HG03439 (cell line): ENCODE results near the gene PLBD2.

Source experiments
- ATAC-seq: cut with Tn5 transposase; IDR thresholded peaks from one replicate; pipeline ENCODE4 v1.9.1; 2021; ENCODE audit warnings: mild to moderate bottlenecking, moderate library complexity; ENCODE audit not compliant: unreplicated experiment

The PLBD2 gene

DNA sequence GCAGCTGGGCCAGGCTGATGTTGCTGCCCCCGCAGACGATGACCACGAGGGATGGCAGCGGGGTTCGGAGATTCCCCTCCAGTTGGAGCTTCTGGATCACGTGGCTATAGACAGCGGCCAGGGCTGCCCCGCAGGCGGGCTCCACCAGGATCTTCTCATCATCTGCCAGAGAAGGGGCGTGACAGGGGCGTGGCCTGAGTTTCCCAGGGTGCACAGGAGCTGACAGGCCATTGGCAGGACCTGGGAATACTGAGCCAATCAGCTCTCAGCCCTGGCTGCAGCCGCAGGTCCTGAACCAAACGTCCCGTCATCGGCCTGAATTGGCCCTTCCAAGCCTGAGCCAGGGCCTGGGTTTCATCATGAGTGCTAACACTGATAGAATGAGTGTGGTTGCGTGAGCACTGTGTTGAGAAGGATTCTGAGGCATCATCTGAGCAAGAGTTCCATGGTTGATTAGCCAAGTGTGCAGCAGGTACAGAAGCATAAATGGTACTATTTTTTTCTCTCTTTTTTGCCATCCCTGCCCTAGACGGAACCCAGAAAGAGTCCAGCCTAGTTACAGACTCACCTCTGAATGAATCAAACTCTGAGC is 34.7 kb downstream of the PLBD2 start:
- no peak for ATAC-seq

DNA sequence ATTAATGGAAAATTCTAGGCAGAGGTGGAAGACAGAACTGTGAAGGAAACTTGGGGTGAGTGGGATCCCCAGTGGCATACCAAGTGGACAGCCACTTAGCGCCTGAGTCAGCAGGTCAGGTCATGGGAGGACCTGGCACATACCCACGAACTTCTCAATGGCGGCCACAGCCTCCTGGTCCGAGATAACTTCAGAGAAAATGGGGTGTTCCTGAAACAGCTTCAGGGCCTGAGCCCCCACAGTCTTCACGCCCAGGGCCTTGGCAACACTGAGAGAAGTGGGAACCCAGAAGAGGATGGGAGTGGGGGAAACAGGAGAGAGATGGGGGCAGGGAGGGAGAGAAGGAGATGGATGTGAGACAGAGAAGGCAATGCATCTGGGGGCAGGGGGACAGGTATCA is 35.4 kb downstream of the PLBD2 start:
- no peak for ATAC-seq

DNA sequence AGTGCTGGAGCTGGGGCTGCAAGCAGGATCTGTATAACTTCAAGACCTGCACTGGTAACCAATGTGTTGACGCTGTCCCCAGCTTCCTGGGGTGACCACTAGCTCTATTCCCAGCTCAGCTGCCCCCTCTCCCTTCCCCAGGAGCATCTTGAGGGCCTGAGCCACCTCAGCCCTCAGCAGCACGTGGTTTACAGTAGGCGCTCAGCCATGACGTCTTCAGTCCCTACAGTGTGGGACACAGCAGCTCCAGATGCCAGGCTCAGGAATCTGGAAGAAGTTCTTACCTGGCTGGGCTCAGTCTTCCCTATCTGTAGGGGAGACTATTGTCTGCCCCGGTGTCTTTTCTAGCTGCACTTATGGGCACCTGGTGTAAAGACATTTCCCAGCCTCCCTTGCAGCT is 36.7 kb downstream of the PLBD2 start:
- ATAC-seq: no peak

DNA sequence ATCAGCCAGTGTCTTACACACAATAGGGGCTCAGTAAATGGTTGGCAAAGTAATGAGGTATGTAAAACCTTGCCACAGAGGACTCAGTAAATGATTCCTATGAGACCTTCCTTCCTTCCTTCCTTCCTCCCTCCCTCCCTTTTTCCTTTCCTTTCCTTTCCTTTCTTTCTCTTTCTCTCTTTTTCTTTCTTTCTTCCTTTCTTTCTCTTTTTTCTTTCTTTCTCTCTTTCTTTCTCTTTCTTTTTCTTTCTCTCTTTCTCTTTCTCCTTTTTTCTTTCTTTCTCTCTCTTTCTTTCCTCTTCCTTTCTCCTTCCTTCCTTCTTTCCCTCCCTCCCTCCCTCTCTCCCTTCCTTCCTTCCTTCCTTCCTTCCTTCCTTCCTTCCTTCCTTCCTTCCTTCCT is 37.8 kb downstream of the PLBD2 start:
- ATAC-seq: no peak

DNA sequence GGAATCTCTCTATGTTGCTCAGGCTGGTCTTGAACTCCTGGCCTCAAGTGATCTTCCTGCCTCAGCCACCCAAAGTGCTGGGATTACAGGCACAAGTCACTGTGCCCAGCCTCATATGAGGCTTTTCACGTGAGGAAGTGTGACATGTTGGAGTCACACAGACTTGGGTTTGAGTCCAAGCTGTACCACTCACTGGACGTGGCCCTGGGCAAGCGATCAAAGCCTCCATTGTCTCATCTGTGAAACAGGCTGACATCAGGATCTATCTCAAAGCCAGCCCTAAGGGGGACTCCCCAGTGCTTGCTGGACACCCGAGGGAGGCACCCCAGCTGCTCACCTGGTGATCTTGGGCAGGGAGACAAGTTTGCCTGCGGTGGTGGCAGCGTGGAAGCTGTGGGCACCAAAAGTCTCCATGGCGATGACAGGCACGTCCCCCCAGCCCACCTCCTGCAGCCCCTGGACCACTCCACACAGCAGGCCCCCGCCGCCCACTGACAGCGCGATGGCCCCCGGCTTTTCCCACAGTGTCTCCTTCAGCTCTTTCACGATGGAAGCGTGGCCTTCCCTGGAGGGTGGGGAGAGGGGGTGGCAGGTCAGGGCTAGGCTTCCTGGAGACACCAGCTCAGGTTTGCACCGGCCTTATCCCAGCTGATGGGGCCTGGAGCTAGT is 38.6 kb downstream of the PLBD2 start:
- no peak for ATAC-seq

DNA sequence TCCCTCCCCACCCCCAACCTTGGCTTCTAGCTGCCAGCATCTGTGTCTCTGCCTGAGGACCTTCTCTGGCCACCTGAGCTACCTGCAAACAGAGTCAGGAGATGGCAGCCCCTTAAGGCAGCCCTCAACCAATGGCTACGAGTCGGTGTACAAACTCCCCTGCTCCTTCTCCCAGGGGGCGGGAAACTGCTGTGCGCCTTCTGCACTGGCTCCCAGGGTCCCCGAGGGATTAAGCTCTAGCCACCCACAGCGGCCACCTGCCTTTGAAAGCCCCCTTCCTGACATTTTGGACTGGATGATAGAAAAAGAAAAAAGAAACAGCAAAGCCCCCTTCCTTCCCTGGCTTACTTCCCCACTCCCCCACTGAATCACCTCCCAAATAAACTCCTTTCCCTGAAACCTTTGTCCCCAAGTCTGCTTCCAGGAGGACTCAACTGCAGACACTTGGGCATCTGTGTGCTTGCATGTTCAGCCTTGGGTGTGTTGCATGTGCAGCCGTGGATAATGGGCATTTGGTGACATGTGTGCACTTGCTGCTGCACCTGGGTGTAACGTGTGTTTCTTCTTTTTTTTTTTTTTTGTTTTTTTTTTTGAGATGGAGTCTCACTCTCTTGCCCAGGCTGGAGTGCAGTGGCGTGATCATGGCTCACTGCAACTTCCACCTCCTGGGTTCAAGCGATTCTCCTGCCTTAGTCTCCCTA is 39.3 kb downstream of the PLBD2 start:
- ATAC-seq: no peak

DNA sequence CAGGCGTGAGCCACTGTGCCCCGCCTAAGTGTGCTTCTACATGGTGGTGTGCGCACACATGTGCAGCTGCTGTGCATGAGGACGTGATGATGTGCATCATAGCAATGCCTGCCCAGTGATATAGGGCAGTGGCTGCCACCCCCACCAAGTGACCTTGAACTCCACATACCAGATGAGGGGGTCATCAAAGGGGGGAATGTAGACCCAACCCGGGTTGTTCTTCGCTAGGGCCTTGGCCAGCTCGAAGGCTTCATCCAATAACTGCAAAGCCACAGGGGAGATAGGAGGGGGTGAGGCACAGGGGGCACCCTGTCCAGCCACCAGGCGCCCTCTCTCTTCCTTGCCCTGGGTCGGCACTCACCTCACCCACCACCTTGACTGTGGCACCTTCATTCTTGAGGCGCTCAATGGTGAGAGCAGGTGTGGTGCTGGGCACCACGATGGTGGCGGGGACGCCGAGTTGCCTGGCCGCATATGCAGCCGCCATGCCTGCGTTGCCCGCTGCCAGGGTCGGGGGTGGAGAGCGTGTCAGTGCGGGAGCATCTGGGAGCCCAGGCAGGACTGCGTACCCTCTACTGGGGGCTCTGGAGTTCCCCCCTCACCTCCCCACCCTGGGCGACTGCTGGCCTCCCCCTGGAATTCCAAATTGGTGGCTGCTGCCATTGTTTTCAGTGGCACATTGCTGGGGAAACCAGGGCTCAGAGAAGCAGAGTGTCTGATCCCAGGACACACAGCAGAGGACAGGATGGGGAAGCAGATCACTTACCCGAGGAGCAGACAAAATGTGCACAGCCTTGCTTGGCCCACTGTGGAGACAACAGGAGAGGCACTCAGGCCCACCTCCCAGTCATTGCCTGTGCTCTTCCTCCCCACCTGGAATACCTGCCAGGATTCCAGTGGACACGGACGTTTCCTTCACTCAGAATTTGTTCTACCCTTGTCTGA is 40.2 kb downstream of the PLBD2 start:
- no peak for ATAC-seq

DNA sequence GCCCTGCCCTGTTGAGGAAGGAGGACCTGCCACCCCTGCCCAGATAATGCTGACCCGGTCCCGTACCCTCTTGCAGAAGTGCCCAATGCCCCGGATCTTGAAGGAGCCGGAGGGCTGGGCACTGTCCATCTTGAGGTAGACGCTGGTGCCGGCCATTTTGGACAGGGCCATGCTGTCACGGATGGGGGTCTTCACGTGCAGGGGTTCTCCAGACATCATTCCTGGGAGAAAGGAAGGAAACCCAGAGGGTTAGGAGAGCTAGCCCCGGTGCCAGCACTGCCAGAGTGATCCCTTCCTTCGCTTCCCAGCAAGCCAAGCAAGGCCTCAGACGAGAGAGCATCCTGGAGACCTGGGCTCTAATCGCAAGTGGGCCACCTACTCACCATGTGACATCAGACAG is 41.1 kb downstream of the PLBD2 start:
- ATAC-seq: no peak

DNA sequence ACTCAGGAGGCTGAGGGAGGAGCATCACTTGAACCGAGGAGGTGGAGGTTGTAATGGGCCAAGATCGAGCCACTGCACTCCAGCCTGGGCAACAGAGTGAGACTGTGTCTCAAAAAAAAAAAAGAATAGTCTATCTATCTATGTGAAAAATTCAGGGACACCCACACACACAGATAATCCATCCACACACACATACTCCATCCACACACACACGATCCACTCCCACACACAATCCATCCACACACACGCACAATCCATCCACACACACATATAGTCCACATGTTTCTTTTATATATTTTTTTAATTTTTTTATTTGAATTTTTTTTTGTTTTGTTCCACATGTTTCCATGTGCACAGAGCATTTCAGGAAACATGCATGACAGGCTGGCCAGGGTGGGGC is 42.0 kb downstream of the PLBD2 start:
- no peak for ATAC-seq

DNA sequence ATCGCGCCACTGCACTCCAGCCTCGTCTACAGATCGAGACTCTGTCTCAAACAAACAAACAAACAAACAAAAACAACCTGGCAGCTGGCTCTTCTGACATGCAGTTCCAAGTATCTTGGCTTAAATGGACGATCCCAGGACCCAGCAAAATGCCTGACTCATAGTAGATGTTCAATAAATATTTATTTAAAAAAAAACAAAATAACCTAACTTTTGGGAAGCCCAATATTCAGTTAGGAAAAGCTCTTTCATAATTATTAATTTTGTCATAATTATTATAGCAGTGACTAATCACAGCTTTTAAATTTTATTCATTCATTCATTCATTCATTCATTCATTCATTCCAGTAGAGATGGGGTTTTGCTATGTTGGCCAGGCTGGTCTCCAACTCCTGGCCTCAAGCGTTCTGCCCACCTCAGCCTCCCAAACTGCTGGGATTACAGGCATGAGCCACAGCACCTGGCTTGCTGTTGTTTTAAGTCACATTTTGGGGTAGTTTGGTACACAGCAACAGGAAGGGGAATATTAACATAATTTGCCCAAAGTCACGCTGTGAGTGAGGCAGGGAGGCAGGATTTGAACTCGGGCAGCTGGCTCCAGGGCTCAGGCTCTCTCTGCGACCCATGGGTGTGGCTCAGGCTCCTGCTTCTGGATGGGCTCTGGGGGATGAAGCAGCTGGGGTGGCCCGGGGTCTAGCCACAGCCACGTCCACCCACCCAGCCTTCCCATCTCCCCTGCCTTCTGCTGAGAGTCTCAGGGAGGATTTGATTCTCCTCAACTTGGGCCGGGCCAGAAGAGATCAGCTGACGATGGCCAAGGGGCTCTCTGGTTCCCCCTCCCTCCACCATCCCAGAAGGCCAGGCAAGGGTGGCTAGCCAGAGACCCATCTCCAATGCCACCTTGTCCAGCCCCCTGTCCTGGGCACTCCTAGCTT is 42.9 kb downstream of the PLBD2 start:
- ATAC-seq: no peak

DNA sequence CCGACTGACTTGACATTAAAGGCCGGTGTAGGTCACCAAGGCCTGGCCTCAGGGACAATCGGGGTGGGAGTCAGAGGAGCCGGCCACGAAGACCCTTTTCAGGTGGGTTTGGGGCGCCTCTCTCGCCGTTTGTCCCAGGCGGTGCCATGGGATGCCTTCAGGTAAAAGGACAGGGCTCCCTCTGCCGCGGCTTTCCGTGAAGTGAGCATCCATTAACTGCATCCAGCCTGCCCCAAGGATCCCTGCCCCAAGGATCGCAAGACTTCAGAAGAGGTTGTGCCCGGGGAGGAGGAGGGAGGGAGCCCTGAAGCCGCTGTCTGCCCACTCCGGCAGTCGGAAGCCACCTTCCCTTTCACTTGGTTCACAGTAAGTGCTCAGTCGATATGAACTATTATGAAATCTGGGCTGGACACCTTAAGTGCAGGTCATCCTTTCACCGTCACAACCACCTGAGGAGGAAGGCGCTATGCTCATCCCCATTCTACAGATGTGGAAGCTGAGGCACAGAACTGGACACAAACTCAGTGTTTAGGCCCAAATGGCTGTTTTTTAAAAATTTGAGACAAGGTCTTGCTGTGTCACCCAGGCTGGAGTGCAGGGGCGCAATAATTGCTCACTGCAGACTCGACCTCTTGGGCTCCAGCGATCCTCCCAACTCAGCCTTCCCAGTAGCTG is 44.3 kb downstream of the PLBD2 start:
- no peak for ATAC-seq

DNA sequence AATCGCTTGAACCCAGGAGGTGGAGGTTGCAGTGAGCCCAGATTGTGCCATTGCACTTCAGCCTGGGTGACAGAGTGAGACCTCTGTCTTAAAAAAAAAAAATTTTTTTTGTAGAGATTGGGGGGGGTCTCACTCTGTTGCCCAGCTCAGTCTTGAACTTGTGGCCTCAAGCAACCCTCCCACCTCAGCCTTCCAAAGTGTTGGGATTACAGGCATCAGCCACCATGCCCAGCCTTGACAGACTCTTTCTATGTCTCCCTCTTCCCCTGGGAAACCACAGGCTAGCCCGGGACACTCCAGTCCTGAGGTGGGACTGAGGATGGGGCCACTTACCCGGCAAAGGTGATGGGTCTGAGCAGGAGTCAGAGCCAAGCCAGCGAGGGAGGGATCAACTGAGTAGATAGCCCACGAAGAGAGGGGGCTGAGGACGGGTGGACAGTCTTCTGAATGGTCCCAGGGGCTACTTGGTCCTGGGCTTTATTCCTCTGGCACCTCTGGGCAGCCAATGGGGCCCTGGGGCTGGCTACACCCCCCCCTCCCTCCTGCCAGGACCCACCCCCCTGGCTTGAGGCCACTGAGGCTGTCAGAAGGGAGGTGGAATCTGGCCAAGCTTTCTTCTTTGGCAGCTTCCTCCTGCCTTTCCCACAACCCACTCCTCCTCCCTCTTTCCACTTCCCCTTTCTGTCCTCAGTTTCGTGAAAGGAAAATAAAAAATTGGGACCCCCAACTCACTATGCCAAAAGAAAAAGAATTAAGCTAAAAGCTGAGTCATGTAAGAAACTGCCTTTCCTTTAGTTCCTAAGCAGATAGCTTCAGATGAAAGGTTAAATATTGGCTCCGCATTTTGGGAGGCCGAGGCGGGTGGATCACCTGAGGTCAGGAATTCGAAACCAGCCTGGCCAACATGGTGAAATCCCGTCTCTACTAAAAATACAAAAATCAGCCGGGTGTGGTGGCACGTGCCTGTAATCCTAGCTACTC is 45.3 kb downstream of the PLBD2 start, which contains the start of gene SDS:
Gene SDS, minus strand, starts transcription at position 453 of the 981 bp plus-strand sequence. CDS start 4,179 bp downstream, outside the sequence.
- ATAC-seq: no peak

DNA sequence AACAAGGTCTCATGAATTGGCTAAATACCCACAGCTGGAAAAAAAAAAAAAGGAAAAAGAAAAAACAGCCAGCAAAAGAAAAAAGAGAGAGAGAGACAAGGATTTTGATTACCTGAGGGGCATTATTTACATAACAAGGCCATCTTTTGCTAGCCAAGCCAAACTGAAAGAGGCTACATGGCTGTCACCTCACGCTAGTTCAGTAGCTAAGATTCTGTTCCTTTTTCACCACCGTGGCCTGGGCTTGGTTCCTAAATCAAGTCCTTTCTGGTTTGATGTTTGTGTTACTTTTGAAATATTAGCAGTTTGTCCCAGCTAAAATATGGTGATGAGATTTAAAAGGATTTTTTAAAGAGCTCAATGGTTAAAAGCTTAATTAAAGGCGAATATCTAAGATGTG is 47.3 kb downstream of the PLBD2 start:
- ATAC-seq: no peak

DNA sequence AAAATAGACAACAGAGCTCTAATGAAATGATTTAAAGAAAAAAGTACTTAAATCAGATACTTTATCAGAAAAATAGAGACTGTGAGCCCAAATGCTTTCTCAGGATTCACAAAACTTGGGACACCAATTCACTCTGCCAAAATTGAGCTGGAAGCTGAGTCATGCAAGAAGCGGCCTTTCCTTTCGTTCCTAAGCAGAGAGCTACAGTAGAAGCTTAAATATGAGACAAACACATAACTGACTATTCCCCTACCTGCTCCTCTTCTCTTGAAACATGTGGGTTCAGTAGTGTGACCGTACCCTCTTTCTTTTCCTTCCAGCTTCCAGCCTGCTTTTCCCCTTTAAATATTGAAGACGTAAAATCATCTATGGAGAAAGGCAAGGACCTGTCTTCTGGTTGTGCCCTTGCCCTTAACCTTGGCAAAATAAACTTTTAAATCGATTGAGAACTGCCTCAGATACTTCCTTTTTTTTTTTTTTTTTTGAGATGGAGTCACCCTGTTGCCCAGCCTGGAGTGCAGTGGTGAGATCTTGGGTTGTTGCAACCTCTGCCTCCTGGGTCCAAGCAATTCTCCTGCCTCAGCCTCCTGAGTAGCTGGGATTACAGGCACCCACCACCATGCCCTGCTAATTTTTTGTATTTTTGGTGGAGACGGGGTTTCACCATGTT is 49.7 kb downstream of the PLBD2 start:
- no peak for ATAC-seq

DNA sequence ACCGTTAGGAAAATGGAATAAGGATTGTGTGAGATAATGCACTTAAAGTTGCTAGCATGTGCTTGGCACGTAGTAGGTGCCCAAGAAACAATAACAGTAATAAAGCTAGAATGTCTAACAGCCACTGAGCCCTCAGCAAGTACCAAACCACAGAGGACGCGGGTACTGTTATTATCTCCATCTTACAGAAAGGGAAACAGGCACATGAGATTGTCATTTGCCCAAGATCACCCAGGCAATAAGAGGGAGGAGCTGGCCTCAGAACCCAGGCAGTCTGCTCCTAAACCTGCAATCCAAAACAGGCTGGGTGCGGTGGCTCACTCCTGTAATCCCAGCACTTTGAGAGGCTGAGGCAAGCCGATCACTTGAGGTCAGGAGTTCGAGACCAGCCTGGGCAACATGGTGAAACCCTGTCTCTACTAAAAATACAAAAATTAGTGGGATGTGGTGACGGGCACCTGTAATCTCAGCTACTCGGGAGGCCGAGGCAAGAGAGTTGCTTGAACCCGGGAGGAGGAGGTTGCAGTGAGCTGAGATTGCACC is 50.4 kb downstream of the PLBD2 start:
- ATAC-seq: no peak

DNA sequence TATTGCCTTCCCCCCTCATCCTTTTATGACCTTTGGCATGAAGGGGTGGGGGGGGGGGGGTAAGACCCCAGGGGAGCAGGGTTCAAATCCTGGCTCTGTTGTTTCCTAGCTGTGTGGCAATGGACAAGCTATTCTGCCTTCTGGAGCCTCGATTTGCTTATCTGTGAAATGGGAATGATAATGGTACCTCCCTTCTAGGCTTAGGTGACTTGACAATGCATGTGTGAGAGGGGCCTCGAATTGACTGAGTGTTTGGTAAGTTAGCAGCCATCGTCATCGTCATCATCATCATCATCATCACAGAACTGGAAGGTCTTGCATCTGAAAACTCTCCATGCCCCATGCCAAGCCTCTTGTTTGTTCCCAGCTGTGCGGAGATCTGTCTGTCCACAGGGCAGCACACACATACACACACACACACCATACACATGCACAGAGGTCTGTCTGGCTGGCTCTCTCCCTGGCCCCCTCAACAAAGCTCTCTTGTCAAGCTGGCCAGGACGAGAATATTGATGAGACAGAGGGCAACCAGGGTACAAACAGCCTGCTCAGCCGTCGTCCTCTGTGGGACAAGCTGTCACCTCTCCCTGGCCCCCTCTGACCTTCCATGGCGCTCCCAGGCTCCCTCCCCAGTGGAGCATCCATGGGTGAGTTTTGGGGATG is 51.2 kb downstream of the PLBD2 start:
- ATAC-seq: no peak

DNA sequence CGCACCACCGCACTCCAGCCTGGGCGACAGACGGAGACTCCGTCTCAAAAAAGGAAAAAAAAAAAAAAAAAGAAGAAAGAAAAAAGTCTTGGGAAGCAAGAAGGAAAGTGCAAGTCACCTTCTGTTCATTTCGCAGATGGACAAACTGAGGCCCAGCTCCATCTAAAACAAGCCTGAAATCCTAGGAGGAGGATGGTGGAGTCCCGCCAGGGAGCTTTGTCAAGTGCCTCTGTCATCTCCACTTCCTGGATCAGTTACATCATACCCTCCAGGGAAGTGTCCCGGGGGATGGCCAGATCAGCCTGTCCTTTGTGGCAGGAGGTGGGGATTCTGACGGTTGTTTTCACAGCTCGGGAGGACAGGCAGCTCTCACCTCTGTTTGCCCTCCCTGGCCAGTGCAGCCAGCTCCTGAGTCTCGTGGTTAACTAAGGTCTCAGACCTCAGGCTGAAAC is 55.1 kb downstream of the PLBD2 start:
- ATAC-seq: no peak
